Parathyroid adenoma (tissue), 2 donors: Measurements from ENCODE around the gene PLPPR4.

Experiments used
- H2AFZ ChIP-seq: fragments of 300-600 bp; sonication (generic); one replicate; pipeline ENCODE4 v1.7.0; 2017; ENCODE audit warnings: antibody characterized with exemption, mild to moderate bottlenecking
- H3K27ac ChIP-seq: fragments of 300-600 bp; sonication (generic); one replicate; pipeline ENCODE4 v1.7.0; 2017
- H3K27me3 ChIP-seq: fragments of 300-600 bp; sonication (generic); one replicate; pipeline ENCODE4 v1.7.0; 2017; ENCODE audit warnings: low read length; ENCODE audit not compliant: control insufficient read depth, insufficient read depth
- H3K36me3 ChIP-seq: fragments of 300-600 bp; sonication (generic); one replicate; pipeline ENCODE4 v1.7.0; 2017; ENCODE audit warnings: low read length; ENCODE audit not compliant: control insufficient read depth, insufficient read depth
- H3K4me1 ChIP-seq: fragments of 300-600 bp; sonication (generic); one replicate; pipeline ENCODE4 v1.7.0; 2017; ENCODE audit warnings: control low read depth
- H3K4me2 ChIP-seq: fragments of 300-600 bp; sonication (generic); one replicate; pipeline ENCODE4 v1.7.0; 2017; ENCODE audit warnings: low read length
- H3K4me3 ChIP-seq: fragments of 300-600 bp; sonication (generic); one replicate; pipeline ENCODE4 v1.7.0; 2017; ENCODE audit warnings: low read depth, low read length
- H3K79me2 ChIP-seq: fragments of 300-600 bp; sonication (generic); one replicate; pipeline ENCODE4 v1.7.0; 2017; ENCODE audit warnings: control low read depth
- H3K9ac ChIP-seq: fragments of 300-600 bp; sonication (generic); one replicate; pipeline ENCODE4 v1.7.0; 2017; ENCODE audit warnings: mild to moderate bottlenecking
- H3K9me3 ChIP-seq: fragments of 300-600 bp; sonication (generic); one replicate; pipeline ENCODE4 v1.7.0; 2017; ENCODE audit warnings: low read length; ENCODE audit not compliant: control insufficient read depth
- TF ChIP-seq, protein P1 (sequence below): fragments of 300-600 bp; sonication (generic); IDR thresholded peaks from one replicate; pipeline ENCODE4 v1.7.0; 2017; ENCODE audit warnings: antibody characterized with exemption, mild to moderate bottlenecking
- donor health status: primary hyperparathyroidism.

PLPPR4 gene

DNA sequence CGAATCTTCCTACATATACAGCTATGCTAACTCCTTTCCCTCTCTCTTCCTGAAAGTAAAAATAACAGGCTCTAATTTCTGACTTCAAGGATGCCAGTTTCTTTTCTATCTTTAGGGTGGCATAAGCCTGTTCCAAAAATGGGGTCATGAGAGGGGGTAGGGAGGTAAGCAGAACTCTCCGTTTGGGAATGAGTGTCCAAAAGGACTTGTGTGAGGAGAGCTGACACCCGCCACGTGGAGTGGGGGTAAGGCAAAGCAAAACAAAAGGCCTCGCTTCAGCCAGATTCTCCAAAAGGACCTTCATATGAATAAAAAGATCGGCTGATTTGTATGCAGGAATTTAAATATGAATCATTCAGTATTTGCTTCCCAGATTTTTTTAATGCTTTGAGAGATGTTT is 28.6 kb downstream of the PLPPR4 start:
- Histone ChIP-seq H3K4me1 (no peaks in the 10 kb centered on the region), H3K4me3 (no peak overlapping the region), H3K27ac (no peak overlapping the region), H2AFZ (no peak overlapping the region), H3K4me2 (no peak overlapping the region), H3K9me3 (no peaks in the 10 kb centered on the region), H3K9ac (no peak overlapping the region), H3K79me2 (no peaks in the 10 kb centered on the region), H3K36me3 (no peaks in the 10 kb centered on the region), H3K27me3 (no peaks in the 10 kb centered on the region)
- TF ChIP-seq, protein P1, sequence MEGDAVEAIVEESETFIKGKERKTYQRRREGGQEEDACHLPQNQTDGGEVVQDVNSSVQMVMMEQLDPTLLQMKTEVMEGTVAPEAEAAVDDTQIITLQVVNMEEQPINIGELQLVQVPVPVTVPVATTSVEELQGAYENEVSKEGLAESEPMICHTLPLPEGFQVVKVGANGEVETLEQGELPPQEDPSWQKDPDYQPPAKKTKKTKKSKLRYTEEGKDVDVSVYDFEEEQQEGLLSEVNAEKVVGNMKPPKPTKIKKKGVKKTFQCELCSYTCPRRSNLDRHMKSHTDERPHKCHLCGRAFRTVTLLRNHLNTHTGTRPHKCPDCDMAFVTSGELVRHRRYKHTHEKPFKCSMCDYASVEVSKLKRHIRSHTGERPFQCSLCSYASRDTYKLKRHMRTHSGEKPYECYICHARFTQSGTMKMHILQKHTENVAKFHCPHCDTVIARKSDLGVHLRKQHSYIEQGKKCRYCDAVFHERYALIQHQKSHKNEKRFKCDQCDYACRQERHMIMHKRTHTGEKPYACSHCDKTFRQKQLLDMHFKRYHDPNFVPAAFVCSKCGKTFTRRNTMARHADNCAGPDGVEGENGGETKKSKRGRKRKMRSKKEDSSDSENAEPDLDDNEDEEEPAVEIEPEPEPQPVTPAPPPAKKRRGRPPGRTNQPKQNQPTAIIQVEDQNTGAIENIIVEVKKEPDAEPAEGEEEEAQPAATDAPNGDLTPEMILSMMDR = no peak

DNA sequence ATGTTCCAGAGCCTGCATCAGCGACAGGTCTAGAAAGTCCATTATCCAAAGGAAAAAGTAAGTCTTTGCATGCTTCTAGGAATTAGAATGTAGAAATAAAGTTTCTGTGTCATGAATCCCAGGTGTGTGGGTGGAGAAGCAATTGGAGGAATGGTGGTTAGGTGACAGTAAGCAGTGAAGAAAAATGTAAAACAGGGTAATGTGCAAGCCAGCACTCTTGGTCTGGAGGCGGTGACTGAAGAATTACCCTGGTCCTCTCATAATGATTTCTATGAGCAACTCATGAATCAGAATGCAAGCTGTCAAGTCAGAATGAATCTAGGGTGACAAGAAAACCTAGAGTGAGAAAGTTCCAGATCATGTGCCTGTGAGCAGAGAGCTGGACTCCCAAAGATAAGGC is 33.6 kb downstream of the PLPPR4 start:
- Histone ChIP-seq H3K9ac (no peak overlapping the region), H3K4me3 (no peak overlapping the region), H3K4me1 (no peaks in the 10 kb centered on the region), H3K27me3 (no peaks in the 10 kb centered on the region), H2AFZ (no peak overlapping the region), H3K27ac (no peak overlapping the region), H3K4me2 (no peak overlapping the region), H3K79me2 (no peaks in the 10 kb centered on the region), H3K36me3 (no peaks in the 10 kb centered on the region), H3K9me3 (no peaks in the 10 kb centered on the region)
- TF ChIP-seq, protein P1 = no peak

DNA sequence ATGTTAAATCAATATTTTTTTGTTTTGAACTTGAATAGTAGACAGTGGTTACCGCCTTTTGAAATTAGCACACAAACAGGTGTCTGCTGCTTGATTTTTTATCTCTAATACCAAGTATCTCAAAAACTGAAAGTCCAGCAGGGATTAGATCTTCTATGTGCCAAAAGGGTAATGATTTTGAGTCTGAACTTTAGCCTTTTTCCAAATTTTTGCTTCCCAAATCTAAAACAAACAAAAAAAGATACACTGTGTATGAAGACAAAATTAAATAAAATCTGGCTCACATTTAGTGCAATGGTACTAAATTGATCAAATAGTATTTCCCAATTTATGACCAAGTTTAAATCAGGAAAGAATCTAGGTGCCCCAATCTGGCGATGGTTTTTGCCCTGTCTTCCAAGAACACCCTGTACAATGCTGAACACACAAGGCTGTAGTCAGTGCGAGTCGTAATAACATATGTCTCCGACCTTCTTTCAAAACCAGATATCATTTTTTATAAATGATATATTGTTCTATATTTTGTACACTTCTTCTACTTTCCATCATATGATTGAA is 40.5 kb downstream of the PLPPR4 start:
- H3K27me3 ChIP-seq = no peaks in the 10 kb centered on the region
- TF ChIP-seq, protein P1 = no peak
- no peaks in the 10 kb centered on the region for H3K36me3 ChIP-seq
- no peak overlapping the region for H3K9ac ChIP-seq
- no peak overlapping the region for H3K4me2 ChIP-seq
- no peak overlapping the region for H3K4me3 ChIP-seq
- H3K27ac ChIP-seq = no peak overlapping the region
- no peaks in the 10 kb centered on the region for H3K4me1 ChIP-seq
- H3K9me3 ChIP-seq = no peaks in the 10 kb centered on the region
- H2AFZ ChIP-seq = no peak overlapping the region
- no peaks in the 10 kb centered on the region for H3K79me2 ChIP-seq

DNA sequence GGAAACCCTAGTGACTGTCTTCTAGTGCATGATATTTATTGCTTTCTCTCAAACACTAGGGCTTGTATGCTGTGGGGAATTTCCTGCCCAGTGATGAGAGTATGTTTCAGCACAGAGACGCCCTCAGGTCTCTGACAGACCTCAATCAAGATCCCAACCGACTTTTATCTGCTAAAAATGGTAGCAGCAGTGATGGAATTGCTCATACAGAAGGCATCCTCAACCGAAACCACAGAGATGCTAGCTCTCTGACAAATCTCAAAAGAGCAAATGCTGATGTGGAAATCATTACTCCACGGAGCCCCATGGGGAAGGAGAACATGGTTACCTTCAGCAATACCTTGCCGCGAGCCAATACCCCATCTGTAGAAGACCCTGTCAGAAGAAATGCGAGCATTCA is 41.3 kb downstream of the PLPPR4 start:
- Histone ChIP-seq H2AFZ (no peak overlapping the region), H3K9ac (no peak overlapping the region), H3K9me3 (no peaks in the 10 kb centered on the region), H3K36me3 (no peaks in the 10 kb centered on the region), H3K4me3 (no peak overlapping the region), H3K27me3 (no peaks in the 10 kb centered on the region), H3K79me2 (no peaks in the 10 kb centered on the region), H3K4me2 (no peak overlapping the region), H3K27ac (no peak overlapping the region), H3K4me1 (no peaks in the 10 kb centered on the region)
- TF ChIP-seq, protein P1 = no peak

DNA sequence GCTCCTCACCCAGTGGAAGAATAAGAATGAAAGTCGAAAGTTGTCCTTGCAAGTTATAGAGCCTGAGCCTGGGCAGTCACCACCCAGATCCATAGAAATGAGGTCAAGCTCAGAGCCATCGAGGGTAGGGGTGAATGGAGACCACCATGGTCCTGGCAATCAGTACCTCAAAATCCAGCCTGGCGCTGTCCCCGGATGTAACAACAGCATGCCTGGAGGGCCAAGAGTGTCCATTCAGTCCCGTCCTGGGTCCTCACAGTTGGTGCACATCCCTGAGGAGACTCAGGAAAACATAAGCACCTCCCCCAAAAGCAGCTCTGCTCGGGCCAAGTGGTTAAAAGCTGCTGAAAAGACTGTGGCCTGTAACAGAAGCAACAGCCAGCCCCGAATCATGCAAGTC is 41.8 kb downstream of the PLPPR4 start:
- no peaks in the 10 kb centered on the region for H3K79me2 ChIP-seq

More for the DNA sequence above, 41.8 kb downstream of the PLPPR4 start:
- H3K27me3 ChIP-seq = no peaks in the 10 kb centered on the region
- no peaks in the 10 kb centered on the region for H3K36me3 ChIP-seq
- no peak overlapping the region for H2AFZ ChIP-seq
- no peak overlapping the region for H3K9ac ChIP-seq
- H3K4me2 ChIP-seq = no peak overlapping the region
- no peak overlapping the region for H3K27ac ChIP-seq
- no peaks in the 10 kb centered on the region for H3K9me3 ChIP-seq
- TF ChIP-seq, protein P1 = no peak
- H3K4me3 ChIP-seq = no peak overlapping the region
- no peaks in the 10 kb centered on the region for H3K4me1 ChIP-seq
